Panc1 (cell line): ENCODE data around the gene LIX1. TPM values are rescaled to one million over a fixed set of nuclear protein-coding genes. Genes with fewer than 3 reads are reported as not detected.

Experiments used
- ATAC-seq: fragments of 200-7000 bp; cut with Tn5 transposase; 2 replicates; pipeline ENCODE4 v1.9.1; 2020; ENCODE audit warnings: mild to moderate bottlenecking, moderate library complexity
- BruUV-seq: library from RNA; stranded (reverse); fragments of 400-500 nt; replicated peaks from 2 replicates; lab custom pipeline; 2021; lab: Mats Ljungman, UMichigan
- CTCF ChIA-PET: fragments of 300-600 bp; sonication (Branson Sonifier 250); formaldehyde crosslinking; loops from one replicate; lab custom pipeline; 2022; ENCODE audit warnings: antibody characterized with exemption; lab: Charles Lee
- POLR2A ChIA-PET: fragments of 300-600 bp; sonication (Branson Sonifier 250); formaldehyde crosslinking; loops from one replicate; lab custom pipeline; 2022; ENCODE audit warnings: antibody characterized with exemption; lab: Charles Lee
- DNase-seq: peaks from one replicate; pipeline ENCODE4 v3.0.0-alpha.2; 2010; ENCODE audit warnings: low read depth, low spot score
- H3K27ac ChIP-seq: 2 replicates; pipeline ENCODE4 v1.5.1; 2011; ENCODE audit warnings: mild to moderate bottlenecking, low read length, inconsistent platforms
- H3K27me3 ChIP-seq: fragments of 200-500 bp; sonication (Bioruptor generic); 2 replicates; pipeline ENCODE4 v1.6.0; 2014; ENCODE audit warnings: low read length, inconsistent platforms; ENCODE audit not compliant: control insufficient read depth, insufficient read depth
- H3K36me3 ChIP-seq: fragments of 200-500 bp; sonication (Bioruptor generic); 2 replicates; pipeline ENCODE4 v1.5.1; 2014; ENCODE audit warnings: inconsistent platforms, mild to moderate bottlenecking, low read length, moderate library complexity; ENCODE audit not compliant: control insufficient read depth, insufficient read depth
- H3K4me1 ChIP-seq: 2 replicates; pipeline ENCODE4 v1.5.1; 2011; ENCODE audit warnings: inconsistent platforms, mild to moderate bottlenecking, low read length, moderate library complexity; ENCODE audit not compliant: control insufficient read depth, insufficient read depth
- H3K4me3 ChIP-seq, 2 experiments: 2 replicates each; pipeline ENCODE4 v1.5.1; 2011 to 2012; ENCODE audit warnings: low read depth in 2 of 2, low read length in 2 of 2, mild to moderate bottlenecking in 2 of 2, inconsistent platforms in 1 of 2, moderate library complexity in 1 of 2
- H3K9me3 ChIP-seq: fragments of 200-500 bp; sonication (Bioruptor generic); 2 replicates; pipeline ENCODE4 v1.5.1; 2014; ENCODE audit warnings: low read depth, mild to moderate bottlenecking, inconsistent platforms, low read length, moderate library complexity; ENCODE audit not compliant: control insufficient read depth, insufficient read depth
- POLR2AphosphoS5 ChIP-seq: IDR thresholded peaks from 2 replicates; pipeline ENCODE4 v1.6.1; 2012; ENCODE audit warnings: mild to moderate bottlenecking, low read depth, low read length, moderate library complexity
- REST ChIP-seq, 2 experiments: IDR thresholded peaks; 2 replicates each; pipeline ENCODE4 v1.6.1; 2011 to 2012; ENCODE audit warnings: low read depth in 2 of 2, control low read depth in 1 of 2, low read length in 1 of 2, mild to moderate bottlenecking in 1 of 2, moderate library complexity in 1 of 2; ENCODE audit not compliant: insufficient read depth in 1 of 2
- SIN3A ChIP-seq: IDR thresholded peaks from 2 replicates; pipeline ENCODE4 v1.6.1; 2012; ENCODE audit warnings: low read depth, mild to moderate bottlenecking, low read length, moderate library complexity, borderline replicate concordance; ENCODE audit not compliant: insufficient read depth
- TCF7L2 ChIP-seq: IDR thresholded peaks from 2 replicates; pipeline ENCODE4 v1.6.1; 2011; ENCODE audit warnings: mild to moderate bottlenecking, low read depth, low read length, inconsistent platforms
- in situ Hi-C: cut with HindIII; loops from 2 replicates; pipeline ENCODE4 v1.10.0; 2016; ENCODE audit warnings: low sequenced_read_pairs, low pct_unique_long_range_greater_than_20kb
- intact Hi-C: fragments of 100-400 bp; cut with micrococcal nuclease; formaldehyde crosslinking; loops from one replicate; pipeline ENCODE4 v1.10.0; 2022; ENCODE audit not compliant: unreplicated experiment
- total RNA-seq: library from RNA; stranded (reverse); gene quantifications from one replicate; pipeline ENCODE4 v1.2.1, GENCODE V29; 2021; ENCODE audit not compliant: unreplicated experiment
- TF ChIP-seq, protein P1 (sequence below): fragments of 450-650 bp; IDR thresholded peaks from 2 replicates; pipeline ENCODE4 v1.5.1; 2017; ENCODE audit warnings: mild to moderate bottlenecking

LIX1 gene
- total RNA-seq, 1 experiment from 2014 or later = not detected

DNA sequence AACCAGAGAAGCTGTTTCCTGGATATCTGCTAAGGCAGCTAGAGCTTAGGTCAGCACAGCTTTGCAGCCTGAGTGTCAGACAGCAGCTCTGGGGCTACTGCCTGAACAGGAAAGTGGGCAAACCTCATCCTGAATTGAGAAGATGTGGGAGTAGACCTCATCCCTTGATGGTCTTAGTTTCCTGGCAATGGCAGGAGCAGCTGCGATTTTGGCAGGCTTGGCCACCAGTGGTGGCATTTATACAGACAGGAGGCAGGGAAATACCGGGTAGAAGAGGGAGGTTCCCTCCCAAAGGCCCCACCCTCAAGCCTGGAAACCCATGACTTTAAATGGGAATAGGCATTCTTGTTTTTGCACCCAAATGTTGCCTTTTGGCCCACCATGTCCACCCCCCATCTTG is 69.7 kb downstream of the LIX1 start:
- no peaks in the 10 kb centered on the region for H3K4me1 ChIP-seq
- TF ChIP-seq SIN3A (no peak), REST (IDR thresholded peaks at IDR 0.05; ENCODE audit: insufficient read depth in 1 of 2, low read depth in 2 of 2, low read length in 1 of 2) (no peak), POLR2AphosphoS5 (no peak), TCF7L2 (no peak)
- TF ChIP-seq, protein P1, sequence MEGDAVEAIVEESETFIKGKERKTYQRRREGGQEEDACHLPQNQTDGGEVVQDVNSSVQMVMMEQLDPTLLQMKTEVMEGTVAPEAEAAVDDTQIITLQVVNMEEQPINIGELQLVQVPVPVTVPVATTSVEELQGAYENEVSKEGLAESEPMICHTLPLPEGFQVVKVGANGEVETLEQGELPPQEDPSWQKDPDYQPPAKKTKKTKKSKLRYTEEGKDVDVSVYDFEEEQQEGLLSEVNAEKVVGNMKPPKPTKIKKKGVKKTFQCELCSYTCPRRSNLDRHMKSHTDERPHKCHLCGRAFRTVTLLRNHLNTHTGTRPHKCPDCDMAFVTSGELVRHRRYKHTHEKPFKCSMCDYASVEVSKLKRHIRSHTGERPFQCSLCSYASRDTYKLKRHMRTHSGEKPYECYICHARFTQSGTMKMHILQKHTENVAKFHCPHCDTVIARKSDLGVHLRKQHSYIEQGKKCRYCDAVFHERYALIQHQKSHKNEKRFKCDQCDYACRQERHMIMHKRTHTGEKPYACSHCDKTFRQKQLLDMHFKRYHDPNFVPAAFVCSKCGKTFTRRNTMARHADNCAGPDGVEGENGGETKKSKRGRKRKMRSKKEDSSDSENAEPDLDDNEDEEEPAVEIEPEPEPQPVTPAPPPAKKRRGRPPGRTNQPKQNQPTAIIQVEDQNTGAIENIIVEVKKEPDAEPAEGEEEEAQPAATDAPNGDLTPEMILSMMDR = no peak
- ATAC-seq = no peak
- no peaks in the 10 kb centered on the region for H3K9me3 ChIP-seq
- CTCF ChIA-PET = no interaction called here
- no TSS peak for BruUV-seq
- intact Hi-C loops = no loop called here
- POLR2A ChIA-PET = no interaction called here
- in situ Hi-C loops = no loop called here
- no peak for DNase-seq
- no peaks in the 10 kb centered on the region for H3K36me3 ChIP-seq
- no peak overlapping the region for H3K4me3 ChIP-seq
- H3K27ac ChIP-seq = no peak overlapping the region
- no peaks in the 10 kb centered on the region for H3K27me3 ChIP-seq

DNA sequence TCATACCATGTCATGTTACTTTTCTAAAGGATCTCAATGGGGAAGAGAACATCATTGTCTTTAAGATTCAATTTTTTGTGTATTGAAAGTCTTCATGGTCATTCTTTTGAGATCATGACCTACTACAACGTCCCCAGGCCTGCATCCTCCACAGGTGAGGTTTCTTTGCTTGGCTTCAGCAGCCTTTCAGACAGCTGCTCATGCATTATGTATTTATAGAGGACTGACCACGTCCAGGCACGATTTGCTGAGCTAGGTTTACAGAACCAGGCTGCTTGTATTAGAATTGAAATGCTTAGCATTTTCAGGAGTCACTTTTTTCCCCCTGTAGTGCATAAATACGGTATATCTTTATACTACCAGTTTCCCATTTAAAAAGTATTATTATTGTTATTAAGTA is 70.4 kb downstream of the LIX1 start:
- no peak overlapping the region for H3K27ac ChIP-seq
- H3K9me3 ChIP-seq = no peaks in the 10 kb centered on the region
- in situ Hi-C loops = no loop called here
- ATAC-seq (no peak), DNase-seq (no peak)
- H3K27me3 ChIP-seq = no peaks in the 10 kb centered on the region
- ChIA-PET CTCF (no interaction called here), POLR2A (no interaction called here)
- intact Hi-C loops = no loop called here
- H3K4me3 ChIP-seq = no peak overlapping the region
- H3K36me3 ChIP-seq = no peaks in the 10 kb centered on the region
- TF ChIP-seq, protein P1 = no peak
- TF ChIP-seq SIN3A (no peak), POLR2AphosphoS5 (no peak), REST (IDR thresholded peaks at IDR 0.05; ENCODE audit: insufficient read depth in 1 of 2, low read depth in 2 of 2, low read length in 1 of 2) (no peak), TCF7L2 (no peak)
- H3K4me1 ChIP-seq = no peaks in the 10 kb centered on the region
- no TSS peak for BruUV-seq
